ENCODE data around the gene KRTAP4-11. TPM values are rescaled to one million over a fixed set of nuclear protein-coding genes. Genes with fewer than 3 reads are reported as not detected.
"Not testable (repeated sequence)": the region's sequence is repeated elsewhere in the genome, so short reads cannot be mapped to it uniquely, and the experiment has no call there.

KRTAP4-11 gene
- total and polyA plus RNA-seq, 10 of the 15 experiments (the other 5 are each of a cell fraction or from before 2014, with no cell fraction given) = not detected

- TF ChIP-seq, protein P1, sequence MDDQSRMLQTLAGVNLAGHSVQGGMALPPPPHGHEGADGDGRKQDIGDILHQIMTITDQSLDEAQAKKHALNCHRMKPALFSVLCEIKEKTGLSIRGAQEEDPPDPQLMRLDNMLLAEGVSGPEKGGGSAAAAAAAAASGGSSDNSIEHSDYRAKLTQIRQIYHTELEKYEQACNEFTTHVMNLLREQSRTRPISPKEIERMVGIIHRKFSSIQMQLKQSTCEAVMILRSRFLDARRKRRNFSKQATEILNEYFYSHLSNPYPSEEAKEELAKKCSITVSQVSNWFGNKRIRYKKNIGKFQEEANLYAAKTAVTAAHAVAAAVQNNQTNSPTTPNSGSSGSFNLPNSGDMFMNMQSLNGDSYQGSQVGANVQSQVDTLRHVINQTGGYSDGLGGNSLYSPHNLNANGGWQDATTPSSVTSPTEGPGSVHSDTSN (IDR thresholded peaks at IDR 0.05; ENCODE audit: insufficient replicate concordance, low read depth, low read length) = no peak
Observed at GRCh38 chr17:41160648-41161047, 42.5 kb upstream of the KRTAP4-11 start, which contains the start of gene KRTAP4-4 (continued).

DNA sequence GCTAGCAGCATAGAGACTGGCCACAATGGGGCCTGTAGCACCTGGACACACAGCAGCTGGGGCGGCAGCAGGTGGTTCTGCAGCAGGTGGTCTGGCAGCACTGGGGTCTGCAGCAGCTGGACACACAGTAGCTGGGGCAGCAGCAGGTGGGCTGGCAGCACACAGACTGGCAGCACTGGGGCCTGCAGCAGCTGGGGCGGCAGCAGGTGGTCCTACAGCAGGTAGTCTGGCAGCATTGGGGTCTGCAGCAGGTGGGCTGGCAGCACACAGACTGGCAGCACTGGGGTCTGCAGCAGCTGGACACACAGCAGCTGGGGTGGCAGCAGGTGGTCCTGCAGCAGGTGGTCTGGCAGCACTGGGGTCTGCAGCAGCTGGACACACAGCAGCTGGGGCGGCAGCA lies 42.0 kb upstream of the KRTAP4-11 start:
- in situ Hi-C loops (cut with MboI); H3K9ac ChIP-seq (ENCODE audit: control insufficient read depth, insufficient read depth, low read length); ATAC-seq; H3K27me3 ChIP-seq (replicated peaks in 1 of 2; ENCODE audit: control insufficient read depth in 2 of 2, insufficient read depth in 2 of 2, low read length in 1 of 2); H3K4me3 ChIP-seq; RAD21 ChIA-PET (ENCODE audit: unreplicated experiment); intact Hi-C loops (cut with micrococcal nuclease; ENCODE audit: unreplicated experiment); H3K36me3 ChIP-seq (ENCODE audit: control insufficient read depth in 2 of 2, insufficient read depth in 2 of 2, low read length in 1 of 2); FAIRE-seq; H2AFZ ChIP-seq (ENCODE audit: control insufficient read depth, low read depth, low read length); CTCF ChIA-PET; H3K9me3 ChIP-seq (replicated peaks; ENCODE audit: control insufficient read depth, insufficient read depth, low read length); SMC1A ChIA-PET (ENCODE audit: uncharacterized antibody, unreplicated experiment); H3K4me1 ChIP-seq (ENCODE audit: control insufficient read depth, insufficient read depth, low read length); H3K79me2 ChIP-seq (ENCODE audit: control insufficient read depth, insufficient read depth, low read length); BruUV-seq (replicated peaks); H4K20me1 ChIP-seq (ENCODE audit: control insufficient read depth, insufficient read depth); H3K4me2 ChIP-seq (ENCODE audit: control insufficient read depth, insufficient read depth); DNase-seq (ENCODE audit: low read depth, low spot score); H3K27ac ChIP-seq (ENCODE audit: control insufficient read depth, insufficient read depth); POLR2A ChIA-PET: not testable (repeated sequence)
- WGBS (ENCODE audit: insufficient coverage, insufficient replicate concordance, low lambda C conversion rate, missing lambda C conversion rate) = 11% methylated on average over 3 of the region's 3 CpGs

GRCh38 chr17:41153856-41154255 lies 35.7 kb upstream of the KRTAP4-11 start:
- no peak overlapping the region for H2AFZ ChIP-seq (ENCODE audit: control insufficient read depth, low read depth, low read length)
- H3K9me3 ChIP-seq (replicated peaks; ENCODE audit: control insufficient read depth, insufficient read depth, low read length) = no peaks in the 10 kb centered on the region
- ATAC-seq = no peak
- CTCF ChIA-PET = no interaction called here
- no peaks in the 10 kb centered on the region for H3K27me3 ChIP-seq (replicated peaks in 1 of 2; ENCODE audit: control insufficient read depth in 2 of 2, insufficient read depth in 2 of 2, low read length in 1 of 2)
- WGBS (ENCODE audit: insufficient coverage, insufficient replicate concordance, low lambda C conversion rate, missing lambda C conversion rate) = 0% methylated on average over 2 of the region's 2 CpGs
- no peaks in the 10 kb centered on the region for H3K36me3 ChIP-seq (ENCODE audit: control insufficient read depth in 2 of 2, insufficient read depth in 2 of 2, low read length in 1 of 2)
- no peaks in the 10 kb centered on the region for H3K79me2 ChIP-seq (ENCODE audit: control insufficient read depth, insufficient read depth, low read length)
- H3K4me2 ChIP-seq (ENCODE audit: control insufficient read depth, insufficient read depth) = no peak overlapping the region
- POLR2A ChIA-PET = no interaction called here
- no peak overlapping the region for H3K9ac ChIP-seq (ENCODE audit: control insufficient read depth, insufficient read depth, low read length)
- in situ Hi-C loops (cut with MboI) (no loop called here), intact Hi-C loops (cut with micrococcal nuclease; ENCODE audit: unreplicated experiment) (no loop called here)
- no TSS peak for BruUV-seq (replicated peaks)
- H3K4me3 ChIP-seq = no peak overlapping the region
- RAD21 ChIA-PET (ENCODE audit: unreplicated experiment) = no interaction called here
- no peak for DNase-seq (ENCODE audit: low read depth, low spot score)
- FAIRE-seq = no peak
- SMC1A ChIA-PET (ENCODE audit: uncharacterized antibody, unreplicated experiment) = no interaction called here
- TF ChIP-seq SUPT20H (IDR thresholded peaks at IDR 0.05; ENCODE audit: borderline replicate concordance, control insufficient read depth, low read depth, low read length) = no peak
- TF ChIP-seq, protein P1 (IDR thresholded peaks at IDR 0.05; ENCODE audit: insufficient replicate concordance, low read depth, low read length) = no peak
- no peak for TF ChIP-seq RBBP5 (conservative IDR thresholded peaks at IDR 0.05)
- TF ChIP-seq NR2F1 (conservative IDR thresholded peaks at IDR 0.05) = no peak
- no peak for TF ChIP-seq STAT3 (IDR thresholded peaks at IDR 0.05; ENCODE audit: low read depth, low read length)
- no peak for TF ChIP-seq HCFC1 (IDR thresholded peaks at IDR 0.05; ENCODE audit: low read length)
- TF ChIP-seq BACH1 (IDR thresholded peaks at IDR 0.05; ENCODE audit: borderline replicate concordance) = no peak
- no peak for TF ChIP-seq CBX5 (IDR thresholded peaks at IDR 0.05; ENCODE audit: low read depth)
- TF ChIP-seq TCF12 (IDR thresholded peaks at IDR 0.05; ENCODE audit: low read depth, low read length) = no peak
- H4K20me1 ChIP-seq (ENCODE audit: control insufficient read depth, insufficient read depth) = no peaks in the 10 kb centered on the region
- H3K4me1 ChIP-seq (ENCODE audit: control insufficient read depth, insufficient read depth, low read length) = no peaks in the 10 kb centered on the region
- no peak overlapping the region for H3K27ac ChIP-seq (ENCODE audit: control insufficient read depth, insufficient read depth)
